NK-92 (cell line): ENCODE results near the gene HSFX3.
"Not testable (repeated sequence)": the region's sequence is repeated elsewhere in the genome, so short reads cannot be mapped to it uniquely, and the experiment has no call there.

ENCODE experiments used
- DNase-seq: peaks from one replicate; lab custom pipeline; 2025; ENCODE audit not compliant: unreplicated experiment; lab: John Stamatoyannopoulos, UW

Gene HSFX3, protein sequence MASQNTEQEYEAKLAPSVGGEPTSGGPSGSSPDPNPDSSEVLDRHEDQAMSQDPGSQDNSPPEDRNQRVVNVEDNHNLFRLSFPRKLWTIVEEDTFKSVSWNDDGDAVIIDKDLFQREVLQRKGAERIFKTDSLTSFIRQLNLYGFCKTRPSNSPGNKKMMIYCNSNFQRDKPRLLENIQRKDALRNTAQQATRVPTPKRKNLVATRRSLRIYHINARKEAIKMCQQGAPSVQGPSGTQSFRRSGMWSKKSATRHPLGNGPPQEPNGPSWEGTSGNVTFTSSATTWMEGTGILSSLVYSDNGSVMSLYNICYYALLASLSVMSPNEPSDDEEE

DNA sequence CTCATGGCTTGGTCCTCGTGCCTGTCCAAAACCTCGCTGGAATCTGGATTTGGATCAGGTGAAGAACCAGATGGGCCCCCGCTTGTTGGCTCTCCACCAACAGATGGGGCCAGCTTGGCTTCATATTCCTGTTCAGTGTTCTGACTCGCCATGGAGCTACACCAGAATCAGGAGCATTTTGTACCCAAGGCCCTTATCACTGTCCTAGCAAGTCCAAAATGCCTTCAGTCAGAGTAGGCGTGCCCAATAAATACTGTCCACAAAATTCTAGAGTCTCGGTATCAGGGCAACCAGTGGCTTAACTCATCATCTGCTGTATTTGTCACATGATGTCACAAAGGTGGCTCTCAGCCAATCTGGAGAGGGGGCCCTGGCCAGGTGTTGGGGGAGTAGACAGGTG is at the start of gene HSFX3:
HSFX3 (minus strand) TSS at position 224 of the 400 bp plus-strand sequence; CDS start at position 152, 72 bp downstream.
- DNase-seq: not testable (repeated sequence)

DNA sequence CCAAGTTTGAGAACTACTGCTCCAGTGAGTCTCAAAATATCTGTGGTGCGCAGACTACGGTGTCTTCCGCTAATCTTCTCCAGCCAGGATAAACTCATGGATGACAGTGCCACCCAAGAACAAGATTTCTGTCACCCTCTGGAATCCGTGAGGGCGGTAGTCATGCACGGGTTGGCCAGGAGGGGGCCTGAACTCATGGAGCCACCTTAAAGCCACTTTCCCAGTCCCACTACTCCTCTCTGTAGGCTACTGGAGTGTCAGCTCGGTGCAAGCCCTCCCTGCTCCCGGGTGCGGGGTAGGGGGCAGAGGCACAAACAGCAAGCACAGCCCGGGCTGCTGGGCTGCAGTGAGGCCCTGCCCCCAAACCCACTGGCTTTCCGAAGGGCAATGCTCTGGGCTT is 48.9 kb upstream of the HSFX3 start:
- not testable (repeated sequence) for DNase-seq

DNA sequence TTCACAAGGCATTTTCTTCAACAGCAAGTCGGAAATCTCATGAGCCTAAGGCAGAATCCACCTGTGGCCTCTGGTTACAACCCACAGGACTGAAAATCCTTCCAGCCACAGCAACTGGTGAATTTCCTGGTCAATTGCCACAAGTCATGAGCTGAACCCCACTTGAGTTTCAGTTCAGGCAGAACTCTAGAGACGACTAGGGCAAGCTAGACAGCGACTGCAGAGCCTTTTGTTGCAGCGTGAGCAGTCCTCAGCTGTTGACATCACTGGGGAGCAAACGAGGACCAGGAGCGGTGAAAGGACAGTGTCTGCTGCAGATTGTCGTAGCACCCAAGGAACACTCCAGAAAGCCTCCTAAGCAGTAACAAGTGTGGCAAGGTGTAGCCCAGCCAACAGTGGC is 46.2 kb upstream of the HSFX3 start:
- DNase-seq: not testable (repeated sequence)

DNA sequence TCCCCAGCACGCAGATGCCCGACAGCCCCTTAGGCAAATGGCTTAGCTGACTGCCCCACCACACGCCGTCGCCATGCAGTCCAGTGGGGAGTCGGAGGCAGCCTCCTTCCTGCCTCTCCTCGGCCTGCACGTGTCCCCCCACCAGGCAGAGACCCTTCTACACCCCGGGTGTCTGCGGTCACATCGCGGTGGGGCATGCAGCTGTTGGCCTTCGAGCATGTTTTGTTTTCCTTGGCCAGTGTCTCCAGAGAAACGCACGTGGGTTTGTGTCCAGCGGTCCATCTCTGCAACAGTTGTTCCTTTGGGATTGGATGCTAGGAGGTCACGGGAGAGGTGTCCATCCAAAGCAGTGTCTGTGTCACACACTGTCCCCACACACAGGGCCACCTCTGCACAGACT is 45.5 kb upstream of the HSFX3 start, which contains the start of gene HSFX2:
HSFX2 (minus strand) TSS at position 101 of the 400 bp plus-strand sequence. CDS start 614 bp downstream, outside the sequence.
- not testable (repeated sequence) for DNase-seq

DNA sequence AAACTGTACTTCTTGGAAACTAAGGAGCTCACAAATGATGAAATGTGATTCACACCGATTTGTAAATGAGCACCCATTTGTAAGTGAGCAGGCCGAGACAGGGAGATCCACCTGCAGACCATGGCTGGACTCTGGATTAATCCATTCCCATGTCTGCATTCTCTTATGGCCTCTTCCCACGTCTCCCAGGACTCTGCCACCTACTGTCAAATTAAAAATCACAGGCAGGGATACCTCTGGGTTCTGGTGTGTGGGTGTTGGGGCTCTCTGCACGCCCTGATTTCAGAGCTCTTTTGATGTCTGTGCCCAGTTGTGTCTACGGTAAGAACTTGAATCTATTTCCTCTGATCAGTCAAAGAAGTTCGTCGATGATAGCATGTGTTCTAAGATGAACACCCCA is 41.3 kb upstream of the HSFX3 start:
- not testable (repeated sequence) for DNase-seq

DNA sequence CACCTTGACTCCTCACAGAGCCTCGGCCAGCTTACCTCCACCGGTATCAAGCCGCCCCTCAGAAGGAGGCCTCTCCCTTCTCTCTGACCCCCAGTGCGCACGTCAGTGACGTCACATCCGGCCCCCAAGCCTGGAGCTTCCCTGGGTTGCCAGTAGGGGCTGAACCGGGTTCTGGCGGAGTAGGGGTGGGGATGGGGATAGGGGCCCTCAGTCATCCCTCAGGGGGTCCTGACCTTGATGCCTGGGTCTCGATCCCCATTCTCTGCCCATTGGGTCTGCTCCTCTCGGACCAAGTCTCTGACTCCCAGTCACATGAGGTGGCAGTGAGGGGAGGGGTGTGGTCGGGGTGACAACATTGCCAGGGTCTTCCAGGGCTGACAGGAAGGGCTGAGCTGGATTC is 37.6 kb upstream of the HSFX3 start, which contains the start of gene MAGEA9B:
MAGEA9B (minus strand) TSS at position 101 of the 400 bp plus-strand sequence. CDS start 4,280 bp downstream, outside the sequence.
- DNase-seq: not testable (repeated sequence)

DNA sequence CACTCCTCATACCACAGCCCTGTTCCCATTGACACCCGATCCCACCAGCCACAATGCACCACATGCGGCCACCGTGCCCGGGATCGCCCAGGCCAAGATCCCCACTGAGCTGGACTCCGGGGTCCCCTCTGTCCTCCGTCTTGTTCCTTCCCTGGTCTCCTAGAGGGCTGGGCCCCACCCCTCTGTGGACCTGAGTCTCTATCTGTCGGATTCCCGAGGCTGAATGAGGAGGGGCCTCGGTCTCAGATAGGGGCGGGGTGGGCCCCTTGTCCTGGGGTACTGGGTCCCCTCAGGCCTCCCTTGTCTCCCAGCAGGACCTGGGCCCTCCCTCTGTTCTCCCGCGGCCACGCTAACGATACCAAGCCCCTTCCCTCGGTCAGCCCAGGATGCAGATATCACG is 35.9 kb upstream of the HSFX3 start:
- not testable (repeated sequence) for DNase-seq

DNA sequence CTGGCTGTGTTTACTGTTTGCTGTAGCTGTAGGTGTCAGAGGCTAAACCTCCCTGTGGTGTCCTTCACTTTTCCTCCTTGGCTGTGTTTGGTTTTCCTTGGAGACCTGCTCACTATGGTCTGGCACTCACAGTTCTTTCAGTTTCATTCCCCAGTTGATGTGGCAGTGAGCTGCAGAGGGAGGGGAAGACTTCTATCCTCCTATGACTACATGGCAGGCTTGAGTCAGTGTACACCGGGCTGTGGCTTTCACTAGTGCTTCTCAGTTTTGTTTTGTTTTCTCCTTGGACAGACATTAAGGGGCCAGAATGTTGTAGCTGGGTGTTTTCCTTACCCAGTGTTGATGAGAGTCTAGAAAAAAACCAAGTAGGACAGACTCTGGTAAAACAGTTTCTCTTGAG is 23.7 kb upstream of the HSFX3 start:
- DNase-seq: not testable (repeated sequence)

DNA sequence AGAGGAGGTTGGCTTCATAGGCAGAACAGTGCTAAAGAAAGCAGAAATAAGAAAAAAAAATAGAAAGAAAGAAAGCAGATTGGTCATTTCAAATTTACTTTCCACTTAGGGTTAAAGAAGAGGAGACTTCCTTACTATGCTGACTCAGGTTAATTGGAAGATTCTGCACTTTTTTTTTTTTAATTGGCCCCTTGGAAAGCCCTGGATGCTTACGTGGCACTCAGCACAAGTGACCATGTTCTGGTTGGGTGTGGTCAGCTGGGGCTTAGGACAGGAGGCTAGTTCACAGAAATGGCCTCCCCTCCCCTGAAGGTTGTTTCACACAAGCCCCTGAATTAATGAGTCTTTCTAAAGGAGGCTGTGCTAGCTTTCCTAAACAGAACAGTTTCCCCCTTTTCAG is 23.0 kb upstream of the HSFX3 start:
- no peak for DNase-seq

DNA sequence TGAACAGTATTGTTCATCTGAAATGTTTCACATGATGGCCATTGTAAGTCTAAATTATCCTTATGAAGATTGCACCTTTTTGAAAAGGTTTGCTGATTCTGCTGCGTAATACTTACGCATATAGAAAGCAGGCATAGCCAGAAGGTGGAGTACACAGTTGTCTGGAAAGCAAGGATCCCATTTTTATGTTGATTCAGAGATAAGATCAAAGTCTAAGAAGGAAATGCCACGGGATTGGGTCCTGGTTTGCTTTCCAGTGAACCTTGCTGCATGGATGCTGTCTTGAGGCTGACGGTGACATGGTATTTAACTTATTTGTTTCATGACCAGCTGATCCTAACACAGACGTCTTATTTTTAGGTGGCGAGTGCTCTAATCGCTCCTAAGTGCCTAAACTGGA is 22.0 kb upstream of the HSFX3 start:
- no peak for DNase-seq

DNA sequence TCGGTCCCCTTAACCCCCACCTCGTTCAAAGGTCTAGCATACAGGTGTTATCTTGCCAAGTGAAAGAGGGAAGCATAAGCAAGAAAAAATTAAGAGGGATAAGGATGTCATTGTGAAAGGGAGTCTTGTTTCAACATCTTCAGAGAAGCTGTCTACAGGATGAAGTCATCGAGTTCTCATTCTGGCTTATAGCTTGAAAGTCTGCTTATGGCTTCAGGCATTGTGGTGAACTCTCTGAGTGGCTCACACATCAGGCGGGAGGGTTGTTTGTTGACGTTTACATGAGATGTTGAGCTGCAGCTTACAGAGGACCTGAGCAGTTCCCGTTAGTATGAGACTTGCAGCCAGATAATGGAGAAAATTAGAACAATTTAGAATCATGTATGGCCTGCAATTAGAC is 20.9 kb upstream of the HSFX3 start:
- DNase-seq: no peak

DNA sequence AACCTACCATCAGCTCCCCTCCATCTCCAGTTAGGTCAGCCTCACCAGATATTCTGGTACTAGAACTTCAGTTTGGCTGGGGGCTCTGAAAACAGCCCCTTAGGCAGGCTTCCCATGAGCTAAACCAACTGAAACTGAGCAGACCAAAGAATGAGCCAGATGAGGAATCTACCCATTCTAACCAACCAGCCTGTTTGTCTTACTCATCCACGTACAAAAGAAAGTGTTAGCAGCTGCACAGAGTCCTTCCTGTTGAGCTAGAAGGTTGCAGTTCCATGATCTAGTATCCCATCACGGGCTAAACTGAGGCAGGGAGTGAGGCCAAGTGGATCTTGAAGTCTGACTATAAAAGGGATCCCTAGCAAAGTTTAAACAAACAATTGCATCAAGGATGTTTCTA is 20.0 kb upstream of the HSFX3 start:
- DNase-seq: no peak

DNA sequence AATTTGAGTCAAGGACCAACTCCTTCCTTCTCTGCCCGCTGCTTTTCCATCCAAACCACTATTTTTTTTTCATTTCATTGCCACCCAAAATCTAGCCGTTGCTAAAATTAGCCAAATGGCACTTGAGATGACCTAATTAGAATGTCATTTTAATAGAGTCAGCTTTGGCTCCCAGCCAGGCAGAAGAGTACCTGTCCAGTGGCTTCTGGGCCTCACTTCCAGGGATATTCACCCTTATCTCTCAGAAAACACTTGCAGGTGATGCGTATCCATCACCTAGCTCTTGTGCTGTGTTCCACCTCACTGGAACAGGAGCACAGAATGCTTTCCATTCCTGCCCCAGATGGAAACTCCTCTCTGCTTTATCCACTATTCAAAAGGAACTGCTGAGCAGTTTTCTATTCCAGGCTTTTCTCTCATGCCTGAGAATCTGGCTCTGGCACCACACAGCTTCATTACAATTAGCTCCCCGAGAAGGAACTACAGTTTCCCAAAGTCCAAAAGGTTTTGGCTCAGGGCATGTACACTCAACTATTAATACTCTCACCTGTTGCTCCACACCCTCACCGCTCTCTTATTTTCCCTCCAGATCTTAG is 19.1 kb upstream of the HSFX3 start:
- no peak for DNase-seq

DNA sequence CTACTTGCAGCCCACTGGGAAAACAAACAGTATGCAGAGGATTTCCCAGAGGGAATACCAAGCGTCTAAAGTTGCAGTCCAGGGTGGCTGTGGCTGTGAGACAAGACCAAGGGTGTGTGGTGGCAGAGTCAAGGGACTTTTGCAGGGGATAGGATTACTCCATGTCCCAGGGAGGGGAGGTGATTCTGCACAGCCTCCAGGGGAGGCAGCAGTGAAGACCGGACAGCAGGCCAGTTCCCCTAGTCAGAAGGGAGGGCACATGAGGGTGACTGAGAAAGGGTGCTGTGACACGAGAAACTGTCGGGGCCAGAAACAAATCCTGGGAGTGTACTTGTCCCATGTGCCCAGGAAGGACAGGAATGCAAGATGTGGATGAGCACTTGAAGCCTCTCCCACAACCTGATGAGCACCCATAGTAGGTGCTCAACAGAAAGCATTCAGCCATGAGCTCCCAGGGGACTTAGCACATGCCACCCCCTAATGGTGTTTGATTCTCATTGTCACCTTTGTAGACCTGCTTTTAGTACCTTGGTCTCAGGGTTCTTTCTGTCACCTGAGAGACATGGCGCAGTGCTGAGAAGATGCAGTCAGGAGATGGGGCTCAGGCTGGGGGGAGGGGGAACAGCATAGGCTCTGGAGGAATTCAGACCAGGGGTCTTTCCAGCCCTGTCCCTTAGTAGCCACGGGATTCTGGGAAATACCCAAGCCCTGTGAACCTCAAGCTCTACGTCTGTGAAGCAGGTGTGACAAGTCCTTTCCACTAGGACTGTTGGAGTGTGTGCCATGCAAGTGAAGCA is 18.1 kb upstream of the HSFX3 start:
- no peak for DNase-seq

DNA sequence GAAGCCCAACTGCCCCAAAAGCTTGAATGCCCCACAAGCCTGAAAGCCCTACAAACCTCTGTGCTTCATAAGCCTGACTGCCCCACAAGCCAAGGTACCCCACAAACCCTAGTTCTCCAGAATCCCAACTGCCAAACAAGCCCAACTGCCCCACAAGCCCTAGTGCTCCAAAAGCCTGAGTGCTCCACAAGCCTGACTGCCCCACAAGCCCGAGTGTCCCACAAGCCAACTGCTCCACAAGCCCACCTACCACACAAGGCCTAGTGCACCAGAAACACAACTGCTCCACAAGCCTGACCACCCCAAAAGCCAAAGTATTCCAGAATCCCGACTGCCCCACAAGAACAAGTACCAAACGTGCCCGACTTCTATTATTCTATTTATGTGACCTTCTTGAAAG is 13.6 kb upstream of the HSFX3 start:
- DNase-seq: no peak

DNA sequence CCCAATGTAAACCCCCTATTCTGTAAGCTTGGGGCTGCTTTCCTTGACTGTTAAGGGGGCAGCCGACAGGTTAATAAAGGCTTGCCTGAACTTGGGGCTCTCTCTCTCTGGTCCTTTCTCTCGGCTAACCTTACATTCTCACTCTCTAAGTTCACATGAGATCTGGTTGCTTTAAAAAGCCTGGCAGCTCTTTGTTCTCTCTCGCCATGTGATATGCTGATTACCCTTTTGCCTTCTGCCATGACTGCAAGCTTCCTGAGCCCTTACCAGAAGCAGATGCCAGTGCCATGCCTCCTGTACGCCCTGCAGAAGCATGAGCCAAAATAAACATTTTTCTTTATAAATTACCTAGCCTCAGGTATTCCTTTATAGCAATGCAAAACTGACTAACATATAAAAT is 5.5 kb upstream of the HSFX3 start:
- not testable (repeated sequence) for DNase-seq

DNA sequence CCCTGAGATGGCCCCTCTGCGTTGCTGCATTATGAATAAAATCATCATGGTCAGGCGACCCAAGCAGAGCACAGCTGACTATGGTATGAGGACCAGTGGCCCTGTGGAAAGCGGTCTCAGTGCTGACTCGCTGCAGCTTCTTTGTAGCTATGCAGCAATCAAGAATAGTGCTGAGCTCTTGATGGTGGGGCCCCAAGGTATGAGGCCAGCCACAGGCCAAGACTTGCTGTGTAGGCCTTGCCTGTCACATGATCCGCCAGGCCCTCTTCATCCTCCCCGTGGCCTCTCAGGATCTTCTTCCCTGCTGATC is 2.2 kb upstream of the HSFX3 start:
- DNase-seq: not testable (repeated sequence)

DNA sequence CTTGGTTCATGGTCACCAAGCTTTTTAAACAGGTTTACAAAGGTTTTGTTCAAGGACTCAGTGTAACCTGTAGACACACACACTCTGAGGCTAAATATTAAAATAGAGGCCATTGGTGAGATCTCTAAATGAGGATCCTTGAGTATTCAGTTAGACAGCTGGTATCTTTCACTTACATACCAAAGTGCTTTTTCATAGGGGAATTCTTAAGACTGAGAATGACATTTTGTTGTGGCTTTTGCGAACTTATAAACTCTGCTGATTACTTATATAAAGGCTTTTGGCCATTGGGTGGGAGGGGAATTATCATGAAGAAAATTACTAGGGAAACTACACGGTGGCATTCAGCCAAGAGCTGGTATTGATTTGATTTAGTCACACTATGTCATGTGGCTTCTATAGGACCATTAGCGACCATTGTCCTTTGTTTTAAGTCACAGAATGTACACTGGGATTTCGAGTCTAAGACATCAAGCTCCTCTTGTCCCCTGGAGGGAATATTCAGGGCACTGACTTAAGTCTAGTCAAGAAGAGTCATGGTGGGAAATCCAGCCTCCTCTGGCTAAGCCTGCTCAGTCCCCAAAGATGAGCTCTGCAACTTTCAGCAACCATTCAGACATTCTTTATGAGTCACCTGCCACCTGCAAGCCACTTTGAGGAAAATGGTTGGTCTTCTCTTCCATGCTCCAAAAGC is 1.7 kb upstream of the HSFX3 start:
- not testable (repeated sequence) for DNase-seq

DNA sequence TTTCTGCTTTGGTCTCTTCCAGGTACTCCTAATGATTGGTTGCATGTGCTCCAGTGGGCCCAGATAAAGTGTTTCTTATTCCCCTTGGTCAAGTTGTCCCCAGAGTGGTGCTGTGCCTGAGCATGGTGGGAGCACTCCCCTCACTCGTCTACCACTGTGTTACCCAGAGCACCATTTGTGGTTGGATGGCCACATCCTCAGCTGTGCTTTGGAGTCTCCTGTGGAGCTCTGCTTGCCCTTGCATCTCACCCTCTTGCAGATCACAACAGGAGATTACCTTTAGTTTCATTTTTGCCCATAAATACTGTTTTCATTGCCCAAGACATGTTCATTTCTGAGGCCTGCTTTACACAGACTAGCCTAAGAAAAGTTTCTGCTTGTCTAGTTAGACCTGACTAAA is 730 bp upstream of the HSFX3 start:
- DNase-seq: not testable (repeated sequence)

DNA sequence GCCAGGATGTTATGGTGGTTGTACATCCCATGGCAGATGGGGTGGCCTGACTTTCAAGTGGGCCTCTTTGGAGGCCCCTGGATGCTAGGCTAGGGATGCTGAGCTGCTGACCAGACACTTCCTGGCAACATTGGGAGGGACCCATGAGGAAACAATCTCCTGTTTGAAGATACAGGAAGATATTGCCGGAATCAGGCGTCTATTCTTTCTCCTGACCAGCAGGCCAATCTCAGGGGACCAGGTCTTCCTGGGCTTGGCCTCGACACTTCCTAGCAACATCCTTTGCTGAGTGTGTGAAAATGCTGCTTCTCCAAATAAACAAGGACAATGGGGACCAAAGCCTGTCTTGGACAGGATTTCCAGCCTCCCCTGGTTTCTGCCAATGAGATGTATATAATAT is 1.9 kb downstream of the HSFX3 start:
- not testable (repeated sequence) for DNase-seq

DNA sequence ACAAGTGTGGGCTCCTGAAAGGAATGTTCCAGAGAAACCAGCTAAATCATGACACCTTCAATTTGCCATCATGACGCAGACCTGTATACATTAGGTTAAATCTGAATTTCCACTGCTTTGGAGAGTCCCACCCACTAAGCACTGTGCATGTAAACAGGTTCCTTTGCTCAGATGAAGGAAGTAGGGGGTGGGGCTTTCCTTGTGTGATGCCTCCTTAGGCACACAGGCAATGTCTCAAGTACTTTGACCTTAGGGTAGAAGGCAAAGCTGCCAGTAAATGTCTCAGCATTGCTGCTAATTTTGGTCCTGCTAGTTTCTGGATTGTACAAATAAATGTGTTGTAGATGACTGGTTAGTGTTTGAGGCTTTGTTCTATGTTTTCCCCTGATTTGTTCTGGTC is 2.8 kb downstream of the HSFX3 start:
- DNase-seq: not testable (repeated sequence)
